Measurements from ENCODE around the gene NUDCD3. TPM values are rescaled to one million over a fixed set of nuclear protein-coding genes. Genes with fewer than 3 reads are reported as not detected.

The NUDCD3 gene
- total RNA-seq, 1 experiment from 2014 or later, result 71.9 TPM

GRCh38 chr7:44471850-44472249 lies 18.6 kb downstream of the NUDCD3 start:
- no peak overlapping the region for H3T11ph ChIP-seq (ENCODE audit: low read length)
- no peak overlapping the region for H3K27ac ChIP-seq (ENCODE audit: insufficient read length, low read depth, low read length)
- H3K14ac ChIP-seq (ENCODE audit: insufficient read depth, low read length), result no peak overlapping the region
- no peaks in the 10 kb centered on the region for H3K4me1 ChIP-seq (ENCODE audit: insufficient read depth, low read length)
- H4K8ac ChIP-seq (replicated peaks; ENCODE audit: insufficient read length, low read depth, low read length), result no peak overlapping the region
- H3K79me2 ChIP-seq (ENCODE audit: insufficient read depth, low read length), result peaks cover 2% of the 10 kb centered on the region; the same call in 1 of the 2 replicates
- no peaks in the 10 kb centered on the region for H3K27me3 Mint-ChIP-seq (ENCODE audit: low read depth)
- H4K5ac ChIP-seq (ENCODE audit: insufficient read length, low read depth, low read length), result no peak overlapping the region
- no peak overlapping the region for H3K18ac ChIP-seq (ENCODE audit: insufficient read length, low read depth, low read length)
- no peak overlapping the region for H2BK15ac ChIP-seq (ENCODE audit: low read depth, low read length)
- no peak overlapping the region for H3K4me2 ChIP-seq (ENCODE audit: insufficient read depth, insufficient read length, low read length)
- no CpG with 5 or more reads among the region's 3 CpGs for WGBS (ENCODE audit: extremely low coverage, insufficient read length, low lambda C conversion rate)
- H2AFZ ChIP-seq (ENCODE audit: low read length), result no peak overlapping the region
- H3K9ac ChIP-seq (ENCODE audit: extremely low read depth, insufficient read length, low read length), result no peak overlapping the region
- H3K27me3 ChIP-seq (ENCODE audit: insufficient read depth, low read length), result no peaks in the 10 kb centered on the region
- H2BK12ac ChIP-seq (ENCODE audit: insufficient read length, low read depth, low read length), result no peak overlapping the region
- H3K9me3 ChIP-seq (ENCODE audit: control insufficient read depth, low read depth, low read length), result no peaks in the 10 kb centered on the region
- DNase-seq, result no peak
- peaks cover 19% of the 10 kb centered on the region for H3K79me1 ChIP-seq (ENCODE audit: insufficient read depth, low read depth, low read length, poor library complexity, severe bottlenecking)
- H3K27ac Mint-ChIP-seq, result no peak overlapping the region
- H4K20me1 ChIP-seq (ENCODE audit: control insufficient read depth, insufficient read depth, insufficient read length), result peaks cover 2% of the 10 kb centered on the region
- H2AK5ac ChIP-seq (ENCODE audit: insufficient read length, low read length), result no peak overlapping the region
- no peak overlapping the region for H4K91ac ChIP-seq (ENCODE audit: insufficient read length, low read depth, low read length)
- H3K4me1 Mint-ChIP-seq, result no peaks in the 10 kb centered on the region
- H2BK120ac ChIP-seq (ENCODE audit: low read depth, low read length, poor library complexity, severe bottlenecking), result no peak overlapping the region
- H3K4ac ChIP-seq (ENCODE audit: low read depth, low read length), result no peak overlapping the region
- no peak overlapping the region for H3K23ac ChIP-seq (ENCODE audit: insufficient read length, low read depth, low read length)
- H3K9me3 Mint-ChIP-seq, result no peaks in the 10 kb centered on the region
- H3K56ac ChIP-seq (ENCODE audit: insufficient read length, low read depth, low read length), result no peak overlapping the region
- H3K23me2 ChIP-seq (ENCODE audit: insufficient read length, low read depth, low read length, poor library complexity, severe bottlenecking), result no peaks in the 10 kb centered on the region
- H3K36me3 Mint-ChIP-seq (ENCODE audit: insufficient read depth in 1 of 3, low read depth in 3 of 3), result peaks cover 8 to 53% (median 43%) of the 10 kb centered on the region in 3 experiments
- H2BK5ac ChIP-seq (ENCODE audit: insufficient read length, low read length), result no peak overlapping the region
- no peak overlapping the region for H2BK20ac ChIP-seq (ENCODE audit: low read depth, low read length, poor library complexity, severe bottlenecking)
- TF ChIP-seq CTCF (conservative IDR thresholded peaks at IDR 0.05), result no peak
- H3K4me3 Mint-ChIP-seq, result no peak overlapping the region

All from H9 (cell line).